SK-N-SH treated with all-trans-retinoic acid at 6 μM for 48 hours (cell line): ENCODE measurements around the gene TTC29.

ENCODE experiments used
- ZFP3 ChIP-seq: fragments of 250-450 bp; sonication (Bioruptor Pico); IDR thresholded peaks from 2 replicates; pipeline ENCODE4 v1.5.0; 2020; ENCODE audit warnings: mild to moderate bottlenecking, moderate library complexity
- TF ChIP-seq, protein P1 (sequence below): fragments of 250-450 bp; sonication (Bioruptor Pico); IDR thresholded peaks from 2 replicates; pipeline ENCODE4 v1.8.0; 2020; ENCODE audit warnings: mild to moderate bottlenecking, moderate library complexity, borderline replicate concordance

- no peak for TF ChIP-seq ZFP3 (CRISPR knock-in tag)
- TF ChIP-seq, protein P1, sequence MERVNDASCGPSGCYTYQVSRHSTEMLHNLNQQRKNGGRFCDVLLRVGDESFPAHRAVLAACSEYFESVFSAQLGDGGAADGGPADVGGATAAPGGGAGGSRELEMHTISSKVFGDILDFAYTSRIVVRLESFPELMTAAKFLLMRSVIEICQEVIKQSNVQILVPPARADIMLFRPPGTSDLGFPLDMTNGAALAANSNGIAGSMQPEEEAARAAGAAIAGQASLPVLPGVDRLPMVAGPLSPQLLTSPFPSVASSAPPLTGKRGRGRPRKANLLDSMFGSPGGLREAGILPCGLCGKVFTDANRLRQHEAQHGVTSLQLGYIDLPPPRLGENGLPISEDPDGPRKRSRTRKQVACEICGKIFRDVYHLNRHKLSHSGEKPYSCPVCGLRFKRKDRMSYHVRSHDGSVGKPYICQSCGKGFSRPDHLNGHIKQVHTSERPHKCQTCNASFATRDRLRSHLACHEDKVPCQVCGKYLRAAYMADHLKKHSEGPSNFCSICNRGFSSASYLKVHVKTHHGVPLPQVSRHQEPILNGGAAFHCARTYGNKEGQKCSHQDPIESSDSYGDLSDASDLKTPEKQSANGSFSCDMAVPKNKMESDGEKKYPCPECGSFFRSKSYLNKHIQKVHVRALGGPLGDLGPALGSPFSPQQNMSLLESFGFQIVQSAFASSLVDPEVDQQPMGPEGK (CRISPR knock-in tag), result no peak
These were observed 89.9 kb downstream of the TTC29 start for GRCh38 chr4:146855761-146856160.
